NCI-H510A treated with DMSO at 0.1 percent for 48 hours (cell line): Measurements from ENCODE around the gene FYB1.
"Not testable (repeated sequence)": the region's sequence is repeated elsewhere in the genome, so short reads cannot be mapped to it uniquely, and the experiment has no call there.

ENCODE experiments used
- DNase-seq: peaks from one replicate; lab custom pipeline; 2025; lab: John Stamatoyannopoulos, UW

The FYB1 gene

DNA sequence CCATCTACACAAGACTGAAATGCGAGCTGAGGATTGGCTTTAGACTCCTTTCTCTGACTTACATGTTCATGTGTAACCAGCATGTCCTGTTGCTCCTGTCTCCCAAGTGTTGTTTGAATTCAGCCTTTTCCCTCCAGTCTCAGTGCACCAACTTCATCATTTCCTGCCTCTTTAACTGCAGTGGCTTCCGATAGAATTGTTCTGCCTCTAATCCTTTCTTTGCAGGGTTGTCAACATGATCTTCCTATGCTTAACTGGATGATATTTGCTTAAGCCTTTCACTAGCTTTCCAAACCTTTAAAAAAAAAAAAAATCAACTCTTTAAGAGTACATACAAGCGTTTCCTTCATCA, 6.7 kb upstream of the FYB1 start:
- DNase-seq, result no peak

DNA sequence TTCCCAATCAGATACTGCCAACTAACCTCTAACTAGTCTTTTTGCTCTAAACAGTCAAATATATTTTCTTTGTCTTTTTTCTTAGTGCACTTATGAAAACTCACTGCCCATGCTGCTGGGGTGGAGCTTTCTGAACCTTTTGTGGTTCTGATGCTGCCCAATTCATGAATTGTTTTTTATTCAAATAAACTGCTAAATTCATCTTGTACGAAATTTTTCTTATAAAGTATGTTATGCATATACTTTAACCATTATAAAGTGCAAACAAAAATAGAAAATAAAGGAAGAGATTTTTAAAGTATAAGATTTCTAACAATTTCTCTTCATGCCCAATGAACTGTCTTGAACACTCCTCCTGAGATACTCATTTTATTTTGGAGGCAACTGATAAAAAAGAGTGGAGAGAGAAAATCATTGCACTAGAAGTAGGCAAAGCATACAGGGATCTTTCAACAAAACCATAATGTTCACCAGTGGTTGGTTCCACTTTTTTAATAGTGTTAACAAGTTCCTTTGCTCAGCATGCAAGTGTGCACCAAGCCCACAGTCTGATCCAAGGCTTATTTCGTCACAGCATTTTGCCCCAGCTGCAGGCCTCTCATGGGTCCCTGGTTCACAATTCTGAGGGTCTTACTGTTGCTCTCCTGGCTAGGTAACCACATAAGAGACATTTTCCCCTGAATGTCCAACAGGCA, 6.2 kb upstream of the FYB1 start:
- no peak for DNase-seq

DNA sequence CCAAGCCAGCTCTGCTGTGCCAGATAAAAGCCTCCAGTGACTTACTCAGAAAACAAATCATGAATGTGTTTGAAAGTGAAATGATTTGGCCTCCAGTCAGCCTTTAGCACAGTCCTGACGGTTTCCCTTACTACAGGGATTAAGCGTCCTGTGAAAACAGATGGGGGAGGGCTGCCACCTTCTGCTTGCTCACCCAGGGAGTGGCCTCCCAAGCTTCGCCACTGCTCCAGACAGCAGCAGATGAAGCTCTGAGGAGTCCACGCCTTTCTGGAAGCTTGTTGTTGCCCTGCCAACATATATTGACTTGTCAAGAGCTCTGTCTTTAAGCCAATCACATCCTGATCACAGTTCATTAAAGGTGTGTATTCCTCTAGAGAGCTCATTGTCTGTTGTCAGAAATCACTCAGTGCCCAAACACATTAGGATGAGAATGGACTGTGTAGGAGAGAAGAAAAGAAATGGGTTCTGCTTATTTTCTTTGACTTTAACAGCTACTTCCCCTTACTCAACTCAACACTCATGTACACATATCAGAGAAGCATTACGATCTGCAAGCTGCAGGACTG, 4.9 kb upstream of the FYB1 start:
- no peak for DNase-seq

DNA sequence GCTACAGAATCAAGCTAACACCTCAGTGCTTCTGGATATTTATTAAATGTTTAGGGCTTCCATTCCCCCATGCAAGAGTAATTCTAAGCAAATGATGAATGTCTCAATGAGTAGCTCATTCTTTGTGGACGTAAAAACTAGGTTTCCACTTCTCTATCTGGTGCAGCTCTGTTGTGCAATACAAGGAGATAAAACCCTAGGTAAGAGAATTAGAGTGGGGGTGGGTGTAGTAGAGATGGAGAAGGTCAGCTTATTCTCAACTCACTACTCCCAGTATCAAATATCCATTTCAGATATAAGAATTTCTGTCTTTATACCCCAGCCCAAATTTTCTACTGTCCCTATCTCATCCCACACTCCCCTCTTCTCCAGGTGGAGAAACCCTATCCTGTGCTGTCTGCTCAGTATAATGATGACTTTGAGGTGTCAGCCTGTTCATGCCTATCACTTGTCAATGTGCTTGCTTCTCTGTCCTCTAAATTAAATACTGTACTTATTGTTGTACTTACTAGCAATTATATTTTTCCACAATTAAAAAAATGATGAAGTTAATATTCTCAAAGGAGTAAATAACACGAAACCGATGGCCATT, 4.3 kb upstream of the FYB1 start:
- DNase-seq, result no peak

DNA sequence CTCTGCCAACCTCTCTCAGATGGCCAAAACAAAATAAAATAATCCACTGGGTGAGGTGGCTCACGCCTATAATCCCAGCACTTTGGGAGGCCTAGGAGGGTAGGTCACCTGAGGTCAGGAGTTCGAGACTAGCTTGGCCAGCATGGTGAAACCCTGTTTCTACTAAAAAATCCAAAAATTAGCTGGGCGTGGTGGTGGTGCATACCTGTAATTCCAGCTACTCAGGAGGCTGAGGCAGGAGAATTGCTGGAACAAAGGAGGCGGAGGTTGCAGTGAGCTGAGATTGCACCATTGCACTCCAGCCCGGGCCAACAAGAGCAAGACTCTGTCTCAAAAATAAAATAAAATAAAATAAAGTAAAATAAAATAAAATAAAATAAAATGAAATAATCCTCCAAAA, 2.3 kb upstream of the FYB1 start:
- DNase-seq, result not testable (repeated sequence)

DNA sequence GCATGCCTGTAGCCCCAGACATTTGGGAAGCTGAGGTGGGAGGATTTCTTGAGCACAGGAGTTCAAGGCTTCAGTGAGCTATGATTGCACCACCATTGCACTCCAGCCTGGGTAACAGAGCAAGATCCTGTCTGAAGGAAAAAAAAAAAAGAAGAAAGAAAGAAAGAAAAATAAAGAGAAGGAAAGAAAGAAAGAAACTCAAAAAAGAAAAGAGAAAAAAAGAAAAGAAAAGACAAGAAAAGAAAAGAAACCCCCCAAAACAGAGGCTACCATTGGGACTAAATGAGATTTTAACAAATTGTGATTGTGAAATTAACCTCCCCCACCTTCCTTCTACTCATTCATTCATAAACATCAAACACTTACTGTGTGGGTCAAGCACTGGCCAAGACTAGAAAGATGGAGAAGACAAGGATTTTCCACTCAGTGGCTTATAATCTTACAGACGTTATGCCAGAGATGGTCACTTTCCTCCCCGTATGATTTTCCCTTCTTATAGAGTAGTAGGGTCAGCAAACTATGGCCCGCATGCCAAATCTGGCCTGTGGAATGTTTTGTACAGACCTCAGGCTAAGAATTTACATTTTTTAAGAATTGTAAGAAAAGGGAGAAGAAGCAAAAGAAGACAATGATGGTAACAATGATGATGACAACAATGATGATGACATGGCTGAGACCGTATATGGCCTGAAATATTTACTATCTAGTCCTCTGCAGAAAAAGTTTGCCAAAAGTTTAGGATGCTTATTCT, 1.1 kb upstream of the FYB1 start:
- no peak for DNase-seq

DNA sequence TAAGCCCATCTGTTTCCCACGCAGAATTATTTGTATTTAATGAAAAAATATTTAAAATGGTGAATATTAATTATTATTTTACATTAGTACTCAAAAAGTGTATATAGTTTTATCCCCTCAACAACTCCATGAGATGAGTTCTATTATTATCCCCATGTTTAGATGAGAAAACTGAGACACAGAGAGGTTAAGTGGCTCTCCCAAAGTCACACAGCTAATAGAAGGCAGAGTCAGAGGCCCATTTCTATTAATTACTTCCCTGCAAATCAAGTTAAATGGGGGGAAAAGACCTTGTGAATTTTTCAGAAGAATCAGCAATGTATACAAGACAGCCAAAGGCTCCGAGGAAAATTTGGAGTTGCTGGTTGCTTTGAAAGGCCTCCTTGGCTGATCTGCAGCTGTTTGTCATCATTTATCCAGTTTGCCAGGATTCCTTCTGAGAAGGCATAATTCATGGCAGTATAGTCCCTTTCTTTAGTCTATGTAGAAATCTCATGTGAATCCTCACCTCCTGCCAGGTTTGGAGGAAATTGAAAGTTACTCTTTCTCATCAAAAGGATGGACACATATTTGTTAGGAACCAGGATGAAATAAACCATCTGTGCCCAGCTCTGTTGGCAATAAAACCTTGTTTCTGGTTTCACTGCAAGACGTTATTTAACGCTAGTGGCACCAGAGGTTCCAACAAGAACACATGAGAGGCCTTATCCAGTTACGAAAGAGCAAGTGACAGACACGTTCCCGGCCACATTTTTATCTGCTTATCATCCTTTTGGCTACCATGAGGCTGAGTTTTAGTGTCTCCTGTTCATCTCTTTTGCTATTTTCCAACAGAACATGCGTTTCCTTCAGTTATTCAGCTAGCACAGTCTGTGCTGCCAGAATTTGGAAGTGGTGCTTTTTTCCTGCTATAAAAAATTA, 621 bp downstream of the FYB1 start:
- DNase-seq, result no peak

DNA sequence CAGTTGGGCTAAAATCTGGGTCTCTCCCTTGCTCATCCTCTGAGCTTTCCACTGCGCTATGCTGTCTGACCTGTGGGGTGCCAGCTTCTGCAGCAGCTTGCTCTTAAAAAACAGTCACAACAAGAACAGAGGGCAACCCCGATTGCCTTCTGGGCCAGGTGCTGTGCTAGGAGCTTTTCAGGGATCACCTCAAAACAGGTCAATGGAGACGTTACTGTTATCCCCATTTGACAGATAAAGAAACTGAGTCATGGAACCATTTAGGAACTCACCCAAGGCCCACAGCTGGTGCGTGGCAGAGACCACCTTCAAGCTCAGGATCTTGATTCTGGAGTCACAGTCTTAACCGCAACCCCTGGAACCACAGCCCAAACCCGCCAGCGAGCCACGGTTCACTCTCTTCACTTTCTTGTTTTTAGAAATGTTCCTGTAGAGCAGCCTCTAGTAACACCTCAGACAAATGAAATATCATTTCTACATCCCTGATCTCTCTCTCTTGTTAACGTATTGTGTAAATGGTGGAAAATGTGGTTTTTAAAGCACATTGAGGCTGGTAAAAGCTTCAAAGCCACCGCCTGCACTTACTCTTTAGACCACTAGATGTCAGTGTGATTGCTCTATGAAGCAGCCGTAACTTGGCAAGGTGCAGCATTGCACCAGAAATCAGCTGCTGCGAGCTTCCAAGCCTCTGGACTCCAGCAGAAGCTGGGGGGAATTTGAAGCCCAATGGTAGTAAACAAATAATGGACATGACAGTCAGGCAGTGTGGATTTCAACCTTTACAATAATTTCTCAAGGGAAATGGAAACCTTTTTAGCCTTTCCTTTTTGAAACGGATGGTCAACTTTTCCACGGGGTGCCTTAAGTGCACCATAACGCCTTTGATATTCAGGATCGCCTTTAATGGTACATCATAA, 1.7 kb downstream of the FYB1 start:
- DNase-seq, result peak; percentile 73

DNA sequence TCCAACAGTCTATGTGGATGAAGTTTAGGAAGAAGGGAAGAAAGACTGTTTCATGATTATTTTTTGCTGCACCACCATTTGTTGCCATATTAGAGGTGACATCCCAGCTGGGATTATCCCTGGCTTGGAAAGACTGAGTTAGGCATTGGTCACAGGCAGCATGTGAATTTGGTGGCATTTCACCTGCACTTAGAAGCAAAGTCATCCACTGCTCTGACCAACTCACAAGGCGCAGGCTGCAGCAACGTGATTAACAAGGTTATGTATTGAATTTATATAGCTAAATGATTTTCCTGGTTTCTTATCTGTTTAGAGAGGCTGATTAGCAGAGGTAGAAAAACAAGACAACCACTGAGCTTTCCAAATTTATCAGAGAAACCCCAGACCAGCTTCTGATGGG, 2.7 kb downstream of the FYB1 start:
- DNase-seq, result no peak

DNA sequence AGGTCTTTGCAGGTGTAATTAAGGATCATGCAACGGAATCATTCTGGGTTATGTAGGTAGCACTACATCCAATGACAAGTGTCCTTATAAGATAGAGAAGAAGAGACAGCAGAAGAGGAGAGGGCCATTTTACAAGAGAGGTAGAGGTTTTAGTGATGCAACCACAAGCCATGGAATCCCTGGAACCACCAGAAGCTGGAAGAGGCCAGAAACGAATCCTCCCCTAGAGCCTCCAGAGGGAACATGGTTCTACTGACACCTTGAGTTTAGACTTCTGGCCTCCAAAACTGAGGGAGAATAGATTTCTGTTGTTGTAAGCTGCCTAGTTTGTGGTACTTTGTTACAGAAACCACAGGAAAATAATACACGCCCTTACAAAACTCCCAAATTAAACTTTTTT, 3.5 kb downstream of the FYB1 start:
- DNase-seq, result no peak

DNA sequence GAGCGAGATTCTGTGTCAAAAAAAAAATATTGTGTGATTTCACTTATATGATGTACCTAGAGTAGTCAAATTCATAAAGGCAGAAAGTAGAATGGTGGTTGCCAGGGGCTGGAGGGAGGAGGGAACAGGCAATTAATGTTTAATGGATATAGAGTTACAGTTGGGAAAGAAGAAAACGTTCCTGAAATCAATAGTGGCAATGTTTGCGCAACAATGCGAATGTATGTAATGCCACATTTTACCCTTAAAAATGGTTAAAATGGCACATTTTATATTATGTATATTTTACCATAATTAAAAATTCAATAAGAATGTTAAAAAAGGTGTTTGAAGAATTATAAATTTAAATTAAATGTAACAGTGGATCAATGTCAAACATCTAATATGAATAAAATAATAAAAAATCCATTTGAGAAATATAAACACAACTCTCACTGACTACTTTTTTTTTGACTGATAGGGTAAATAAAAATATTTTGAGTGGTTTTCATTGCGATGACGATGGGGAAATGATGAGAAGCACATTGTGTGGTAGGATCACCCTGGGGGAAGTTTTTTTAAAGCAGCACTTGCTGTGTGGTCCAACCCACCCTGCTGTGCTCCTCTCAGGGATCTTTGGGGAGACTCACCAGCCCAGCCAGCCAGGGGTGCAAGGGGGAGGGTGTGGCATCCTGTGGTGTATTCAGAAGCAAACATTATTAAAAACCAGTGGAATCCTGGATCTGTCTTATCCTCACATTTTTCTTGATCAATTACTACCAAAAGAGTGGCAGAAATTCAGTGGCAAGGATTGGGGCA, 4.3 kb downstream of the FYB1 start:
- DNase-seq, result no peak

DNA sequence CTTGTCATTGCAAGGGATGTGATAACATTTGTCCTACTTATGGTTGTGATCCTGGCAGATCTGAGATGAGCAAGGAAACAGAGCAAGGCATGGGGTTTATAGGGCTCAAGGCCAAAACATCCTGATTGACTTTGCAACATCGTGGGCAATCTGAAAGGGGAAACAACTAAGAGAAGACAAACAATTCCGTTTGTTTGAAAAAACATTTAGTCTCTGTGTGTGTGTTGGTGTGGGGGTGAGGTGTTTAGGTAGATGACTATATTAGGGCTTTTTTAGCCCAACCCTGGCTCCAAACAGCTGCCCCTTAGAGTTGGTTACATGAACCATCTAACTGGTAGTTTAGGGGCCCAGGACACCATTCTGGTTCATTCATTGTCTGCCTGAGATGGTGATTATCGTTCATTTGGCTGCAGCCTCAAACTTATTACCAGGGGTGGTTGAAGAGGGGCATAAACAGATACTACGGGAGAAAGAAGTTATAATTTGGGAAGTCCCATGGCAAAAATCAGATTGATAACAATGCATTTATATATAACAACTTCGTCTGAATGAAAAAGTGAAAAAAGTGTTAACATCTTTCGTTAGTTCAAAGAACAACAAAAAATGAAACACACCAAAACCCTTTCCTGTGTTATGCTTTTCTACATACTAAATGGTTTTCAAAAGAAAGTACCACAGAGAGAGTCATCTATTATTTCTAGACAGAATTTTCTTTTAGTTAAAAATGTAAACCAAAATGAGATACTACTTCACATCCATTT, 5.7 kb downstream of the FYB1 start:
- no peak for DNase-seq

DNA sequence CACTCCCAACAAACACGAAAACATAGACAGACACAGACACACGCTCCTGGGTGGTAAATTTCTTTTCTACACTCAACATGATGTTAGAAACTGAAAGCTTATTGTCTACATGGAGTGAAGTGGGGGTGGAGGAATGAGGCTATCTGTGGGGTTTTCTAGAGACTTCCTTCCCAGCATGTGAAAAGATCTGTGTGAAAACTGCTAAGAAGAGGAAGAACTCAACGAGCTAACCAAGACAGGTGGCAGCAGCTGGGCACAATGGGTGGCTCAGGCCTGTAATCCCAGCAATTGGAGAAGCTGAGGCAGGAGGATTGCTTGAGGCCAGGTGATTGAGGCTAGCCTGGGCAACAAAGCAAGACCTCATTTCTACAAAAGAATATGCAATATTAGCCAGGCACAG, 7.6 kb downstream of the FYB1 start:
- DNase-seq, result no peak

DNA sequence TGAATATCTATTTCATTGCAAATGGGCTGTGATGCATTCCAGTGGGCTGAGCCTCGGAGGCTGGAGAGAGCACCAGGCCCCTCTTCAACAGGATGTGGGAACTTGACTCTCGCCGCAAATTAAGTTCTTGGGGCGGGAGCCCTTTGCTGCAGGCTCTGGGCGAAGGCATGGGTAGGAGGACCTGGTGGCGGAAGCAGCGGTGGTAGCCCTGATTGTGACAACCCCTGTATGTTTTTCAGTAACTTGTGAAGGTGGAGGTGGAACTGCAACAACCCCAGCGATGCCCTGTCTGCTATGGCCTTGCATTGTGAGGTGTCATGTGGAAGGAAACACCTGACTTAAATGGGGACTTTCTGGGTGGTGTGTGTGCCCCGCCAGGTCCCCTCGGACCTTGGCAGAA, 9.4 kb downstream of the FYB1 start:
- DNase-seq, result no peak

DNA sequence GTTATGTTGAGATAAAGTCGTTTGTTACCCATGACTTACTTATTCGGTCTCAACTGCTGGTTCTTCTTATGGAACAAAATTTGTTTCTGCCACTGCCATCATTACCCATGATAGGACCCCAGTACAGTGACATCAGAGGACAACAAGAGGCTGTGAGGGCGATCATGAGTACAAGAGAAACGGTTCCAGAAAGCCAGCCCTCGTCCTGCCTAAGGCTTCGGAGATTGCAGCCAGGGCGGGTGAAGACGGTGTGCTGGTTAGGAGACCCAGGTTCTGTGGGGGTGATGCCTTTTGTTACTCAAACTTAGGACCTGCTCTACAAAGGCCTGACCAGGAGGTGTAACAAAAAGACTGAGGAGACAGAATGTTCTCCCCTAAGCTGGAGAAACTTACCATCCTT, 10.9 kb downstream of the FYB1 start:
- no peak for DNase-seq

DNA sequence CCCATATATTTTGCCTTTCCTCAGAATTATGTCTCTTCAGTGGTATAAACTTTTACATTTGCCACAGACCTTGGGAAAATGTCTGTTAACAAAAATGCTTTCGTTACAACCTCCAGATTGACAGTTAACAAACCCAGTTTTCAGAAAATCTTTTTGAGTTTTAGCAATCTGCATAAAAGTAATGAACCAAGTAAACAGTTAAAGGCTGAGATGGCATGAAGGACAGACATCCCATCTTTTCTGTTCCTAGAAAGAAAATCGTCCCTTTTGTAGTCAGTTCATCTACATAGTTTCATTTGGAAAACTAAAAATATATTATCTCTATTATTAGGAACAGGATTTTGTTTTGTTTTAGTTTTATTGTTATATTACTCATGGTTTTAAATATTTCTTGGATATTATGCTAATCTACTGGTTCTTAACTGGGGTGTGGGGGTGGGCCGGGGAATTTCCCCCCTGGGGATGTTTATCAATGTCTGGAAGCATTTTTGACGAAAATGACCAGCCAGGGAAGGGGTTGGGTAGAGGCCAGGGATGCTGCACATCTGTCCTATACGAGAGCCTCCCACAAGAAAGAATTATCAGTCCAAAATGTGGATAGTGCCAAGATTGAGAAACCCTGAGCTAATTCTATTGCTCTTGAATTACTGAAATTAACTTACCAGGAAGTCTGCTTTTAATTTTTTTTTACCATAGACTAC, 11.9 kb downstream of the FYB1 start:
- DNase-seq, result no peak

DNA sequence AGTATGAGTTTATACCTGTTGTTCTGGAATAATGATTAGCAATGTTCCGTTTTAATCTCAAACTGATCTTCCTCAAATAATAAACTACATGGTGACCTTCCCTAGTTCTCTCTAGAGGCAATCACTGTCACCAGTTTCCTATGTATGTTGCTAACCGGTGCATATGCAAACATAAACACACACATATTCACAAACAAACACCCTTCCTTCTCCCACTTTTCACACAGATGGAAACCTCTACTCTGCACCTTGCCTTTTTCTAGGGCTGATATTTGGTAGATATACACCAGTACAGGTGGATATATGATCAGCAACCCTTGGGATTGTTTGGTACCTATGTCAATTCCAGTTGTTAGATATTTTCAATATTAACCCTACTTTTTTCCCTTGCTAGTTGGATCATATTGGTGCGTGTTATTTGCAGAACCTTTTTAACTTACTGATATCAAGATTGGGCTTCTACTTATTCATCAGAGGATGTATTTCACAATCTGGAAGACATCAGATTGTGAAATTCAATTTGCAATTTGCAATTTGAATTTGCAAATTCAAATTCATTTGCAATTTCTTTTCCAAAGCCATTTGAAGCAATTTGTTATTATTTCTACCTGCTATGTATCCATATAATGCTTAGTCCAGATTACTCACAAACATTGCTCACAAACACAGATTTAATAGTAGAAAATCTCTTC, 12.6 kb downstream of the FYB1 start:
- no peak for DNase-seq

DNA sequence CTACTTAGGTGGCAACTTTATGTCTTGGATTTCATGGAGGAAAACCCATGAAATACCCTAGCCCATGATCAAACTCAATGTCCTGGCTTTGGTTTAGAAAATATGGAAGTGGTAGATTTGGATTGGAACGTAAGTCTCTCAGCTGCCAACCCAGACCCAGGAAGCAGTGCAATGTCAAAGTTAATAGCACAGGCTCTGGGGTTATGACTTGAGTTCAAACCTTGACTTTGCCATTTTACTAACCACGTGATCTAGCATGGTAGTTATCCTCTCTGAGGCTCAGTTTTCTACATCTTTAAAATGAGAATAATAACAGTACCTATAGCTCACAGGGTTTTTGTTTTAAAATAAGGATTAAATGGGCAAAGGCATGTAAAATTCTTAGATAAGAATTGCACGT, 13.8 kb downstream of the FYB1 start:
- DNase-seq, result no peak
